Measurements from ENCODE around the gene STON2. TPM values are rescaled to one million over a fixed set of nuclear protein-coding genes. Genes with fewer than 3 reads are reported as not detected.
A peak's percentile ranks its signal among the peaks of the same experiment; 100 is the strongest.
"Not testable (repeated sequence)": the region's sequence is repeated elsewhere in the genome, so short reads cannot be mapped to it uniquely, and the experiment has no call there.

STON2 gene
- total RNA-seq, 1 donor from 2014 or later = 77.2 TPM

DNA sequence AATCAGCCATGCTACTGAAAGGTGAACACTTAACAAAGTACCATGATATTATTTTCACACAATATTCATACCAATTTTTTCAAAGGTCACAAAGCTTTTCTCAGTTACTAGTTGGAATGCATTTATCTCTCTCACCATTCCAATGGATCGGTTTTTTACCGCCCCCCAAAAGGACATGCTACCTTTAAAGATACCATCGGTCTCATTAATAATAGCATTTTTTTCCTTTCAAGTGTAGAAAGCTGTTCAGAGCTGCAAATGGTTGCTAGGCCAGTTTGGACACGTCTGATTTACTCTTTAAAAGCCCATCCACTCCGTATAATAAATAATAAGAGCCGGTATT is 34.9 kb upstream of the STON2 start:
- Mint-ChIP-seq H3K9me3 (ENCODE audit: low read depth) (no peaks in the 10 kb centered on the region), H3K27ac (peak overlapping the region; percentile 90), H3K27me3 (peaks cover 37% of the 10 kb centered on the region), H3K36me3 (ENCODE audit: insufficient read depth) (no peaks in the 10 kb centered on the region), H3K4me1 (ENCODE audit: low read depth) (peaks cover 19% of the 10 kb centered on the region), H3K4me3 (ENCODE audit: low read depth) (peak overlapping the region; percentile 86)
- DNase-seq (ENCODE audit: low spot score, unreplicated experiment) = no peak
- no peak for TF ChIP-seq CTCF (IDR thresholded peaks at IDR 0.05; ENCODE audit: unreplicated experiment)

GRCh38 chr14:81434230-81434629 is 34.1 kb upstream of the STON2 start:
- Mint-ChIP-seq H3K27me3 (peaks cover 31% of the 10 kb centered on the region), H3K9me3 (ENCODE audit: low read depth) (no peaks in the 10 kb centered on the region), H3K27ac (no peak overlapping the region), H3K4me1 (ENCODE audit: low read depth) (peaks cover 19% of the 10 kb centered on the region), H3K4me3 (ENCODE audit: low read depth) (no peak overlapping the region), H3K36me3 (ENCODE audit: insufficient read depth) (no peaks in the 10 kb centered on the region)
- TF ChIP-seq CTCF (IDR thresholded peaks at IDR 0.05; ENCODE audit: unreplicated experiment) = no peak
- no peak for DNase-seq (ENCODE audit: low spot score, unreplicated experiment)

DNA sequence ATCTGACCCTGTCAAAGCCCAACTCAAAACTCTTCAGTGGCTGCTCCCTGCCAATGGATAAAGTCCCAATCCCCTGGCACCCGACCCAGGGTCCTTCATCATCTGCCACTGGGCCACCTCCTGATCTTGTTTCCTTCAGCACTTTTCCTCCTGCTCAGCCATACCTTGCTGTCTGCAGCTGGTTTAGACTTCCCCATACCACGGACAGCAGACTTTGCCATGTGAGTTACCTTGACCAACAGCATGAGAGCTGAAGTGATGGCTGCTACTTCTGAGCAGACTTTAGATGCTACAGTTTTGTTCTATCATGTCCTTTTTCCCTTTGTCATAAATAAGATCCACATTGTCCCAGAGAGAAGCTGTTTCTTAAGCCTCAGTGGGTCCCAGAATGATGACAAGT is 33.3 kb upstream of the STON2 start:
- H3K27ac Mint-ChIP-seq = no peak overlapping the region
- peaks cover 19% of the 10 kb centered on the region for H3K4me1 Mint-ChIP-seq (ENCODE audit: low read depth)
- peaks cover 23% of the 10 kb centered on the region for H3K27me3 Mint-ChIP-seq
- DNase-seq (ENCODE audit: low spot score, unreplicated experiment) = no peak
- H3K4me3 Mint-ChIP-seq (ENCODE audit: low read depth) = peak overlapping the region; percentile 1
- H3K36me3 Mint-ChIP-seq (ENCODE audit: insufficient read depth) = no peaks in the 10 kb centered on the region
- TF ChIP-seq CTCF (IDR thresholded peaks at IDR 0.05; ENCODE audit: unreplicated experiment) = no peak
- no peaks in the 10 kb centered on the region for H3K9me3 Mint-ChIP-seq (ENCODE audit: low read depth)

- H3K4me3 Mint-ChIP-seq (ENCODE audit: low read depth) = no peak overlapping the region
- peaks cover 25% of the 10 kb centered on the region for H3K4me1 Mint-ChIP-seq (ENCODE audit: low read depth)
Observed at GRCh38 chr14:81432219-81432661, 32.1 kb upstream of the STON2 start.

DNA sequence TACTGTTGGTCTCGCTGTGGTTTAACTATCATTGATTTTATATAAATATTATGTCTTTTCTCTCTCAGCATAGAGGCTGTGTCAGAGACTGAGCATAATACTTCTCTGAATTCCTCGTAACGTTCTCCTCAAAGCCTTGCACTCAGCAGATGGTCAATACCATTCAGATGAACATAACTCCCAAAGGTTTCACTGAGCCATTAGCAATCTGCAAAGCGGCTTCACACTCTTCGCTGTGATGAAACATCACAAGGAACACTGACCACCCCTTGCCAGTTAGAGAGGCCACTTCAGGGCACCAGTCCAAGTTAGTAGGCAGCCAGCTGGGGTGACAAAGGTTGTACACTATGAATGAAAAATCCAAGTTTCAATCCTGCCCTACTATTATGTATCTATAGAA is 30.1 kb upstream of the STON2 start:
- peaks cover 22% of the 10 kb centered on the region for H3K4me1 Mint-ChIP-seq (ENCODE audit: low read depth)
- H3K4me3 Mint-ChIP-seq (ENCODE audit: low read depth) = no peak overlapping the region
- no peaks in the 10 kb centered on the region for H3K9me3 Mint-ChIP-seq (ENCODE audit: low read depth)
- H3K27me3 Mint-ChIP-seq = peaks cover 8% of the 10 kb centered on the region
- H3K36me3 Mint-ChIP-seq (ENCODE audit: insufficient read depth) = no peaks in the 10 kb centered on the region
- no peak for TF ChIP-seq CTCF (IDR thresholded peaks at IDR 0.05; ENCODE audit: unreplicated experiment)
- H3K27ac Mint-ChIP-seq = peak overlapping the region; percentile 14
- DNase-seq (ENCODE audit: low spot score, unreplicated experiment) = no peak

More at GRCh38 chr14:81432219-81432661, 32.1 kb upstream of the STON2 start:
- H3K9me3 Mint-ChIP-seq (ENCODE audit: low read depth) = no peaks in the 10 kb centered on the region
- H3K27ac Mint-ChIP-seq = no peak overlapping the region
- peaks cover 14% of the 10 kb centered on the region for H3K27me3 Mint-ChIP-seq
- no peaks in the 10 kb centered on the region for H3K36me3 Mint-ChIP-seq (ENCODE audit: insufficient read depth)
- DNase-seq (ENCODE audit: low spot score, unreplicated experiment) = no peak
- TF ChIP-seq CTCF (IDR thresholded peaks at IDR 0.05; ENCODE audit: unreplicated experiment) = no peak

- H3K36me3 Mint-ChIP-seq (ENCODE audit: insufficient read depth); H3K9me3 Mint-ChIP-seq (ENCODE audit: low read depth); H3K27me3 Mint-ChIP-seq; H3K27ac Mint-ChIP-seq; H3K4me3 Mint-ChIP-seq (ENCODE audit: low read depth); DNase-seq (ENCODE audit: low spot score, unreplicated experiment): not testable (repeated sequence)
- peaks cover 17% of the 10 kb centered on the region for H3K4me1 Mint-ChIP-seq (ENCODE audit: low read depth)
Observed at GRCh38 chr14:81429749-81430148, 29.6 kb upstream of the STON2 start.
